GM12874 (cell line): ENCODE results near the gene UROS.

Experiments used
- CTCF ChIP-seq: IDR thresholded peaks from 2 replicates; pipeline ENCODE4 v1.5.1; 2011; ENCODE audit warnings: low read depth, mild to moderate bottlenecking, control low read depth, low read length, moderate library complexity; ENCODE audit not compliant: insufficient read depth

UROS gene

GRCh38 chr10:125742465-125742864 is 80.6 kb downstream of the UROS start:
- TF ChIP-seq CTCF: no peak

- TF ChIP-seq CTCF: no peak
Observed at GRCh38 chr10:125739994-125740679, 82.9 kb downstream of the UROS start.
